SK-N-SH (cell line): ENCODE results near the gene FAM184A. TPM values are rescaled to one million over a fixed set of nuclear protein-coding genes. Genes with fewer than 3 reads are reported as not detected.
"Not testable (repeated sequence)": the region's sequence is repeated elsewhere in the genome, so short reads cannot be mapped to it uniquely, and the experiment has no call there.

Experiments
- CTCF ChIA-PET: fragments of 300-600, 350-600 bp; formaldehyde crosslinking; extraction: SDS; loops from one replicate; lab custom pipeline; 2021; lab: Yijun Ruan, JAX
- POLR2A ChIA-PET: fragments of 350-600 bp; sonication (Branson Sonifier 250); formaldehyde crosslinking; extraction: SDS; loops from one replicate; lab custom pipeline; 2020; ENCODE audit warnings: antibody characterized with exemption, inconsistent platforms; lab: Yijun Ruan, JAX
- DNase-seq: peaks from one replicate; pipeline ENCODE4 v3.0.0; 2012
- H2AFZ ChIP-seq: fragments of 200-600 bp; sonication (generic); 2 replicates; pipeline ENCODE4 v1.8.1; 2016; ENCODE audit warnings: antibody characterized with exemption, mild to moderate bottlenecking, low read depth
- H3F3A ChIP-seq: fragments of 200-600 bp; sonication (generic); replicated peaks from 2 replicates; pipeline ENCODE3; 2016; ENCODE audit warnings: antibody characterized with exemption, mild to moderate bottlenecking; ENCODE audit not compliant: insufficient read depth
- H3K27ac ChIP-seq, 2 experiments: fragments of 200-500 bp in 1 of 2; fragments of 200-600 bp in 1 of 2; sonication (Bioruptor generic) in 1 of 2; sonication (generic), shearing (Covaris generic) in 1 of 2; 2 replicates each; pipeline versions ENCODE4 v1.5.1 to v1.6.1; 2014 to 2016; ENCODE audit warnings: low read depth in 2 of 2, inconsistent platforms in 1 of 2, low read length in 1 of 2, mild to moderate bottlenecking in 1 of 2, mixed read lengths in 1 of 2
- H3K27me3 ChIP-seq: fragments of 200-600 bp; sonication (generic), shearing (Covaris generic); 2 replicates; pipeline ENCODE4 v1.6.1; 2016; ENCODE audit warnings: mixed run types; ENCODE audit not compliant: insufficient read depth
- H3K36me3 ChIP-seq, 2 experiments: fragments of 200-500 bp in 1 of 2; fragments of 200-600 bp in 1 of 2; sonication (Bioruptor generic) in 1 of 2; sonication (generic) in 1 of 2; replicated peaks in 1 of 2; 2 replicates each; pipeline versions ENCODE3 to v1.5.1; 2014 to 2016; ENCODE audit warnings: low read length in 1 of 2, mild to moderate bottlenecking in 1 of 2; ENCODE audit not compliant: insufficient read depth in 2 of 2, control insufficient read depth in 1 of 2
- H3K4me1 ChIP-seq, 2 experiments: fragments of 200-500 bp in 1 of 2; fragments of 200-600 bp in 1 of 2; sonication (Bioruptor generic) in 1 of 2; sonication (generic), shearing (Covaris generic) in 1 of 2; 2 replicates each; pipeline versions ENCODE4 v1.5.1 to v1.6.1; 2014 to 2016; ENCODE audit warnings: low read depth in 1 of 2, low read length in 1 of 2, mixed run types in 1 of 2; ENCODE audit not compliant: insufficient read depth in 2 of 2, control insufficient read depth in 1 of 2
- H3K4me2 ChIP-seq: fragments of 200-600 bp; sonication (generic), shearing (Covaris generic); 2 replicates; pipeline ENCODE4 v1.6.1; 2017; ENCODE audit warnings: mixed run types
- H3K4me3 ChIP-seq, 2 experiments: fragments of 200-500 bp in 1 of 2; fragments of 200-600 bp in 1 of 2; sonication (Bioruptor generic) in 1 of 2; sonication (generic), shearing (Covaris generic) in 1 of 2; 2 replicates each; pipeline versions ENCODE4 v1.5.1 to v1.8.1; 2014 to 2016; ENCODE audit warnings: low read depth in 2 of 2, inconsistent platforms in 1 of 2, low read length in 1 of 2, mild to moderate bottlenecking in 1 of 2, mixed read lengths in 1 of 2, moderate library complexity in 1 of 2
- H3K79me2 ChIP-seq: fragments of 200-600 bp; sonication (generic); 2 replicates; pipeline ENCODE4 v1.8.1; 2017; ENCODE audit warnings: mild to moderate bottlenecking; ENCODE audit not compliant: insufficient read depth
- H3K9ac ChIP-seq: fragments of 200-600 bp; sonication (generic); 2 replicates; pipeline ENCODE4 v1.6.1; 2017; ENCODE audit warnings: mixed run types
- H3K9me2 ChIP-seq: fragments of 200-600 bp; sonication (generic); 2 replicates; pipeline ENCODE4 v1.6.1; 2017; ENCODE audit warnings: mixed run types
- H3K9me3 ChIP-seq: fragments of 200-600 bp; sonication (generic); 2 replicates; pipeline ENCODE4 v1.6.1; 2017; ENCODE audit warnings: mixed run types, mild to moderate bottlenecking, moderate library complexity
- H4K20me1 ChIP-seq: fragments of 200-600 bp; sonication (generic); 2 replicates; pipeline ENCODE4 v1.6.1; 2017; ENCODE audit warnings: mild to moderate bottlenecking, mixed run types; ENCODE audit not compliant: insufficient read depth
- CTCF ChIP-seq: fragments of 200-600 bp; sonication (generic); IDR thresholded peaks from 2 replicates; pipeline ENCODE4 v1.6.1; 2017; ENCODE audit warnings: antibody characterized with exemption, mild to moderate bottlenecking, moderate library complexity
- FOSL2 ChIP-seq: IDR thresholded peaks from 2 replicates; pipeline ENCODE4 v1.4.0; 2012; ENCODE audit warnings: low read depth, mild to moderate bottlenecking, moderate library complexity, borderline replicate concordance
- FOXJ3 ChIP-seq: sonication (generic); formaldehyde crosslinking; IDR thresholded peaks from 2 replicates; pipeline ENCODE4 v1.5.1; 2020; ENCODE audit warnings: mild to moderate bottlenecking, missing genetic modification reagents
- FOXM1 ChIP-seq: IDR thresholded peaks from 2 replicates; pipeline ENCODE4 v1.4.0; 2012; ENCODE audit warnings: low read depth, mild to moderate bottlenecking
- GATA2 ChIP-seq: sonication (generic); formaldehyde crosslinking; IDR thresholded peaks from 2 replicates; pipeline ENCODE4 v1.5.0; 2020; ENCODE audit warnings: mild to moderate bottlenecking, missing genetic modification reagents
- JUND ChIP-seq: IDR thresholded peaks from 2 replicates; pipeline ENCODE4 v1.4.0; 2012
- NRF1 ChIP-seq: IDR thresholded peaks from 2 replicates; pipeline ENCODE4 v1.6.1; 2012; ENCODE audit warnings: low read depth, mild to moderate bottlenecking, low read length
- POLR2AphosphoS5 ChIP-seq: IDR thresholded peaks from 2 replicates; pipeline ENCODE4 v1.6.1; 2012; ENCODE audit warnings: low read depth, low read length
- RAD21 ChIP-seq: IDR thresholded peaks from 2 replicates; pipeline ENCODE4 v1.6.1; 2012; ENCODE audit warnings: mild to moderate bottlenecking, low read length
- RCOR1 ChIP-seq: fragments of 150-350 bp; IDR thresholded peaks from 2 replicates; pipeline ENCODE4 v1.6.1; 2017; ENCODE audit warnings: antibody characterized with exemption, low read length
- SMC3 ChIP-seq: IDR thresholded peaks from 2 replicates; pipeline ENCODE4 v1.6.1; 2012; ENCODE audit warnings: low read depth, low read length, improper control_type of control experiment
- TAF1 ChIP-seq: IDR thresholded peaks from 2 replicates; pipeline ENCODE4 v1.6.1; 2012; ENCODE audit warnings: low read depth, mild to moderate bottlenecking, low read length, moderate library complexity, borderline replicate concordance
- TCF12 ChIP-seq: IDR thresholded peaks from 2 replicates; pipeline ENCODE4 v1.4.0; 2012
- TEAD4 ChIP-seq: IDR thresholded peaks from 2 replicates; pipeline ENCODE4 v1.4.0; 2012; ENCODE audit warnings: mild to moderate bottlenecking, borderline replicate concordance; ENCODE audit not compliant: insufficient read depth
- USF2 ChIP-seq: fragments of 150-350 bp; IDR thresholded peaks from 2 replicates; pipeline ENCODE4 v1.6.1; 2017; ENCODE audit warnings: antibody characterized with exemption, low read length, low read depth, borderline replicate concordance
- YY1 ChIP-seq: IDR thresholded peaks from 2 replicates; pipeline ENCODE4 v1.4.0; 2012; ENCODE audit warnings: low read depth, mild to moderate bottlenecking
- WGBS: methylation state at CpG from one replicate; pipeline ENCODE4 v1.1.6; 2017; ENCODE audit warnings: low lambda C conversion rate; 5-methylcytosine and 5-hydroxymethylcytosine counted together
- polyA plus RNA-seq, 3 experiments: library from polyadenylated mRNA; depleted of rRNA; stranded (reverse); fragments of >200 nt; gene quantifications; 2 replicates each; pipeline ENCODE4 v1.2.3, GENCODE V29; 2012
- TF ChIP-seq, protein P1 (sequence below): IDR thresholded peaks from 2 replicates; pipeline ENCODE4 v1.4.0; 2012; ENCODE audit warnings: low read depth
- TF ChIP-seq, protein P2 (sequence below): IDR thresholded peaks from 2 replicates; pipeline ENCODE4 v1.4.0; 2012; ENCODE audit warnings: low read depth, borderline replicate concordance

The FAM184A gene
- polyA plus RNA-seq, 1 of the 3 experiments (the other 2 are of a cell fraction), result 0.38 TPM

GRCh38 chr6:119020597-119021561, 57.6 kb downstream of the FAM184A start:
- Histone ChIP-seq H3K4me1 (no peaks in the 10 kb centered on the region; a peak in 1 of 4 replicates), H3F3A (no peaks in the 10 kb centered on the region), H3K27ac (no peak overlapping the region), H3K9me2 (no peaks in the 10 kb centered on the region), H2AFZ (no peak overlapping the region)
- no peak for TF ChIP-seq SMC3
- TF ChIP-seq, all 33 proteins: peak for 0
- H3K36me3 ChIP-seq, result no peaks in the 10 kb centered on the region
- H3K9ac ChIP-seq, result no peak overlapping the region
- H3K27me3 ChIP-seq, result no peaks in the 10 kb centered on the region
- CTCF ChIA-PET, result no interaction called here
- no peak for DNase-seq
- no peaks in the 10 kb centered on the region for H3K79me2 ChIP-seq
- no peaks in the 10 kb centered on the region for H4K20me1 ChIP-seq
- no peak overlapping the region for H3K4me2 ChIP-seq
- WGBS, result 62% methylated on average over 2 of the region's 2 CpGs
- no peak overlapping the region for H3K4me3 ChIP-seq
- H3K9me3 ChIP-seq, result no peaks in the 10 kb centered on the region
- POLR2A ChIA-PET, result no interaction called here

DNA sequence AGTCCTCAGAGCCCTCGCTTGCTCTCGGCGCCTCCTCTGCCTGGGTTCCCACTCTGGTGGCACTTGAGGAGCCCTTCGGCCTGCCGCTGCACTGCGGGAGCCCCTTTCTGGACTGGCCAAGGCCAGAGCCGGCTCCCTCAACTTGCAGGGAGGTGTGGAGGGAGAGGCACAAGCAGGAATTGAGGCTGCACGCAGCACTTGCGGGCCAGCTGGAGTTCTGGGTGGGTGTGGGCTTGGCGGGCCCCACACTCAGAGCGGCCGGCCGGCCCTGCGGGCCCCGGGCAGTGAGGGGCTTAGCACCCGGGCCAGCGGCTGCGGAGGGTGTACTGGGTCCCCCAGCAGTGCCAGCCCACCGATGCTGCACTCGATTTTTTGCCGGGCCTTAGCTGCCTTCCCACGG, 63.3 kb downstream of the FAM184A start:
- WGBS, result 95% methylated on average over 3 of the region's 22 CpGs
- H3K4me2 ChIP-seq, H3K4me1 ChIP-seq, H3K36me3 ChIP-seq, H3K9ac ChIP-seq, H4K20me1 ChIP-seq, H3K4me3 ChIP-seq, POLR2A ChIA-PET, CTCF ChIA-PET, H3K27ac ChIP-seq, H3F3A ChIP-seq, H3K79me2 ChIP-seq, H3K27me3 ChIP-seq, DNase-seq, H3K9me2 ChIP-seq, H3K9me3 ChIP-seq, H2AFZ ChIP-seq: not testable (repeated sequence)

GRCh38 chr6:119012521-119012920, 65.9 kb downstream of the FAM184A start:
- CTCF ChIA-PET, result no interaction called here
- H3K9me3 ChIP-seq, result no peaks in the 10 kb centered on the region
- no peaks in the 10 kb centered on the region for H3K4me1 ChIP-seq
- no peak overlapping the region for H3K9ac ChIP-seq
- DNase-seq, result no peak
- POLR2A ChIA-PET, result no interaction called here
- H3K36me3 ChIP-seq, result no peaks in the 10 kb centered on the region
- no peak overlapping the region for H3K4me3 ChIP-seq
- 100% methylated on average over 1 of the region's 1 CpG for WGBS
- H4K20me1 ChIP-seq, result no peaks in the 10 kb centered on the region
- no peaks in the 10 kb centered on the region for H3F3A ChIP-seq
- no peaks in the 10 kb centered on the region for H3K9me2 ChIP-seq
- no peak overlapping the region for H2AFZ ChIP-seq
- no peak overlapping the region for H3K4me2 ChIP-seq
- no peaks in the 10 kb centered on the region for H3K79me2 ChIP-seq
- H3K27me3 ChIP-seq, result no peaks in the 10 kb centered on the region
- H3K27ac ChIP-seq, result no peak overlapping the region
- no peak for TF ChIP-seq FOXJ3 (CRISPR knock-in tag)
- TF ChIP-seq RCOR1, result no peak
- TF ChIP-seq NRF1, result no peak
- no peak for TF ChIP-seq GATA2
- TF ChIP-seq, protein P1, sequence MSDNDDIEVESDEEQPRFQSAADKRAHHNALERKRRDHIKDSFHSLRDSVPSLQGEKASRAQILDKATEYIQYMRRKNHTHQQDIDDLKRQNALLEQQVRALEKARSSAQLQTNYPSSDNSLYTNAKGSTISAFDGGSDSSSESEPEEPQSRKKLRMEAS, result no peak
- TF ChIP-seq TAF1, result no peak
- no peak for TF ChIP-seq FOXM1
- no peak for TF ChIP-seq YY1
- TF ChIP-seq RAD21, result no peak
- no peak for TF ChIP-seq CTCF
- TF ChIP-seq, protein P2, sequence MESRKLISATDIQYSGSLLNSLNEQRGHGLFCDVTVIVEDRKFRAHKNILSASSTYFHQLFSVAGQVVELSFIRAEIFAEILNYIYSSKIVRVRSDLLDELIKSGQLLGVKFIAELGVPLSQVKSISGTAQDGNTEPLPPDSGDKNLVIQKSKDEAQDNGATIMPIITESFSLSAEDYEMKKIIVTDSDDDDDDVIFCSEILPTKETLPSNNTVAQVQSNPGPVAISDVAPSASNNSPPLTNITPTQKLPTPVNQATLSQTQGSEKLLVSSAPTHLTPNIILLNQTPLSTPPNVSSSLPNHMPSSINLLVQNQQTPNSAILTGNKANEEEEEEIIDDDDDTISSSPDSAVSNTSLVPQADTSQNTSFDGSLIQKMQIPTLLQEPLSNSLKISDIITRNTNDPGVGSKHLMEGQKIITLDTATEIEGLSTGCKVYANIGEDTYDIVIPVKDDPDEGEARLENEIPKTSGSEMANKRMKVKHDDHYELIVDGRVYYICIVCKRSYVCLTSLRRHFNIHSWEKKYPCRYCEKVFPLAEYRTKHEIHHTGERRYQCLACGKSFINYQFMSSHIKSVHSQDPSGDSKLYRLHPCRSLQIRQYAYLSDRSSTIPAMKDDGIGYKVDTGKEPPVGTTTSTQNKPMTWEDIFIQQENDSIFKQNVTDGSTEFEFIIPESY, result no peak
- TF ChIP-seq TCF12, result no peak
- no peak for TF ChIP-seq FOSL2
- TF ChIP-seq JUND, result no peak
- no peak for TF ChIP-seq POLR2AphosphoS5
- TF ChIP-seq USF2, result no peak
- no peak for TF ChIP-seq TEAD4
